Liver (tissue), 9 donors: ENCODE measurements around the gene GABRB1. TPM values are rescaled to one million over a fixed set of nuclear protein-coding genes. Genes with fewer than 3 reads are reported as not detected.

ENCODE experiments used
- DNase-seq: peaks from one replicate; pipeline ENCODE4 v3.0.0-alpha.2; 2017; ENCODE audit warnings: low spot score
- H3K27ac ChIP-seq, 2 donors: one replicate each; pipeline ENCODE4 v1.7.0; 2013; ENCODE audit warnings: inconsistent platforms in 2 of 2, low read length in 2 of 2, control low read depth in 1 of 2, low read depth in 1 of 2, mild to moderate bottlenecking in 1 of 2
- H3K27me3 ChIP-seq, 4 donors: one replicate each; pipeline versions ENCODE4 v1.6.1 to v1.7.0; 2013; ENCODE audit warnings: low read length in 3 of 4, inconsistent platforms in 1 of 4, mild to moderate bottlenecking in 1 of 4, moderate library complexity in 1 of 4; ENCODE audit not compliant: control insufficient read depth in 4 of 4, insufficient read depth in 4 of 4
- H3K36me3 ChIP-seq, 4 donors: one replicate each; pipeline versions ENCODE4 v1.6.1 to v1.7.0; 2013; ENCODE audit warnings: low read length in 3 of 4, mild to moderate bottlenecking in 3 of 4, low read depth in 1 of 4, moderate library complexity in 1 of 4; ENCODE audit not compliant: control insufficient read depth in 4 of 4, insufficient read depth in 3 of 4
- H3K4me1 ChIP-seq, 4 donors: one replicate each; pipeline versions ENCODE4 v1.6.1 to v1.7.0; 2013; ENCODE audit warnings: low read length in 3 of 4, mild to moderate bottlenecking in 3 of 4, moderate library complexity in 1 of 4; ENCODE audit not compliant: control insufficient read depth in 4 of 4, insufficient read depth in 4 of 4
- H3K4me3 ChIP-seq, 3 donors: one replicate each; pipeline versions ENCODE4 v1.6.1 to v1.7.0; 2013; ENCODE audit warnings: low read length in 3 of 3, control low read depth in 1 of 3, low read depth in 1 of 3, mild to moderate bottlenecking in 1 of 3
- H3K9ac ChIP-seq, 2 donors: one replicate each; pipeline ENCODE4 v1.7.0; 2013; ENCODE audit warnings: low read length in 2 of 2, mild to moderate bottlenecking in 2 of 2, moderate library complexity in 2 of 2, control low read depth in 1 of 2, low read depth in 1 of 2
- H3K9me3 ChIP-seq, 4 donors: one replicate each; pipeline versions ENCODE4 v1.6.1 to v1.7.0; 2013; ENCODE audit warnings: low read length in 3 of 4; ENCODE audit not compliant: control insufficient read depth in 4 of 4
- EGR1 ChIP-seq, 2 donors: IDR thresholded peaks; 2 replicates each; pipeline ENCODE4 v1.6.1; 2016 to 2018; ENCODE audit warnings: antibody characterized with exemption in 2 of 2, low read depth in 2 of 2
- FOXA1 ChIP-seq: IDR thresholded peaks from 2 replicates; pipeline ENCODE4 v1.6.1; 2016; ENCODE audit warnings: antibody characterized with exemption
- FOXA2 ChIP-seq: IDR thresholded peaks from 2 replicates; pipeline ENCODE4 v1.6.1; 2016; ENCODE audit warnings: antibody characterized with exemption
- GABPA ChIP-seq, 2 donors: IDR thresholded peaks in 1 of 2; conservative IDR thresholded peaks in 1 of 2; 2 replicates each; pipeline ENCODE4 v1.6.1; 2016; ENCODE audit warnings: antibody characterized with exemption in 2 of 2, mild to moderate bottlenecking in 1 of 2, moderate library complexity in 1 of 2
- HNF4A ChIP-seq, 2 donors: conservative IDR thresholded peaks; 2 replicates each; pipeline ENCODE4 v1.6.1; 2016; ENCODE audit warnings: antibody characterized with exemption in 2 of 2, mild to moderate bottlenecking in 2 of 2
- JUND ChIP-seq, 2 donors: IDR thresholded peaks; 2 replicates each; pipeline ENCODE4 v1.6.1; 2016; ENCODE audit warnings: antibody characterized with exemption in 2 of 2
- SP1 ChIP-seq: IDR thresholded peaks from 2 replicates; pipeline ENCODE4 v1.6.1; 2018; ENCODE audit warnings: antibody characterized with exemption, mild to moderate bottlenecking
- TAF1 ChIP-seq: conservative IDR thresholded peaks from 2 replicates; pipeline ENCODE4 v1.6.1; 2016; ENCODE audit warnings: antibody characterized with exemption, mild to moderate bottlenecking
- YY1 ChIP-seq: IDR thresholded peaks from 2 replicates; pipeline ENCODE4 v1.6.1; 2016; ENCODE audit warnings: antibody characterized with exemption, mild to moderate bottlenecking
- WGBS: extraction: QIAGEN DNeasy Blood & Tissue Kit; methylation state at CpG from one replicate; pipeline ENCODE4 v1.1.7; 2013; 5-methylcytosine and 5-hydroxymethylcytosine counted together
- polyA plus RNA-seq, 2 donors: library from polyadenylated mRNA; stranded (reverse) in 1 of 2; unstranded in 1 of 2; fragments of 200-250 nt in 1 of 2; fragments of >200 nt in 1 of 2; fragmentation: Nextera tagmentation in 1 of 2; extraction: Ambion mirVana in 1 of 2; gene quantifications; one replicate each; pipeline versions ENCODE4 v1.2.1 to v1.2.3, GENCODE V29; 2013 to 2015
- total RNA-seq, 2 donors: library from RNA; depleted of rRNA; stranded (reverse); fragments of >200 nt; gene quantifications; one replicate each; pipeline ENCODE4 v1.2.3, GENCODE V29; 2014
- TF ChIP-seq, protein P1 (sequence below): IDR thresholded peaks from 2 replicates; pipeline ENCODE4 v1.6.1; 2016; ENCODE audit warnings: antibody characterized with exemption
- TF ChIP-seq, protein P2 (sequence below): IDR thresholded peaks from 2 replicates; pipeline ENCODE4 v1.6.1; 2016; ENCODE audit warnings: antibody characterized with exemption
- TF ChIP-seq, protein P3 (sequence below): fragments of 150-350 bp; IDR thresholded peaks from 2 replicates; pipeline ENCODE4 v1.5.1; 2017; ENCODE audit warnings: improper control_type of control experiment, low read depth, low read length; ENCODE audit not compliant: missing input control
- donor health status: healthy.
- donor health status: healthy.
- donor health status: healthy.
- donor health status: healthy.
- donor health status: healthy.

Gene GABRB1
- total and polyA plus RNA-seq, 4 donors = 0.17 to 1.3 TPM; not detected in 2

- Histone ChIP-seq H3K36me3 (no peaks in the 10 kb centered on the region), H3K4me3 (no peak overlapping the region), H3K27me3 (peaks cover 0 to 3% (median 0%) of the 10 kb centered on the region in 4 donors), H3K4me1 (no peaks in the 10 kb centered on the region), H3K9ac (no peak overlapping the region), H3K27ac (no peak overlapping the region), H3K9me3 (no peaks in the 10 kb centered on the region)
- TF ChIP-seq HNF4A (conservative IDR thresholded peaks at IDR 0.05) (peak in 1 of 2 donors; percentile 56), GABPA (IDR thresholded peaks at IDR 0.05 in 1 of 2, conservative IDR thresholded peaks at IDR 0.05 in 1 of 2) (no peak)
- TF ChIP-seq, protein P1, sequence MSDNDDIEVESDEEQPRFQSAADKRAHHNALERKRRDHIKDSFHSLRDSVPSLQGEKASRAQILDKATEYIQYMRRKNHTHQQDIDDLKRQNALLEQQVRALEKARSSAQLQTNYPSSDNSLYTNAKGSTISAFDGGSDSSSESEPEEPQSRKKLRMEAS = no peak
- 24% methylated on average over 2 of the region's 2 CpGs for whole genome bisulfite sequencing
- no peak for DNase-seq
These were observed 387.9 kb downstream of the GABRB1 start for GRCh38 chr4:47419296-47419695.

GRCh38 chr4:47425628-47426027 is 394.3 kb downstream of the GABRB1 start:
- WGBS = 91% methylated on average over 25 of the region's 25 CpGs
- DNase-seq = no peak
- H3K4me1 ChIP-seq = no peaks in the 10 kb centered on the region
- TF ChIP-seq, protein P2, sequence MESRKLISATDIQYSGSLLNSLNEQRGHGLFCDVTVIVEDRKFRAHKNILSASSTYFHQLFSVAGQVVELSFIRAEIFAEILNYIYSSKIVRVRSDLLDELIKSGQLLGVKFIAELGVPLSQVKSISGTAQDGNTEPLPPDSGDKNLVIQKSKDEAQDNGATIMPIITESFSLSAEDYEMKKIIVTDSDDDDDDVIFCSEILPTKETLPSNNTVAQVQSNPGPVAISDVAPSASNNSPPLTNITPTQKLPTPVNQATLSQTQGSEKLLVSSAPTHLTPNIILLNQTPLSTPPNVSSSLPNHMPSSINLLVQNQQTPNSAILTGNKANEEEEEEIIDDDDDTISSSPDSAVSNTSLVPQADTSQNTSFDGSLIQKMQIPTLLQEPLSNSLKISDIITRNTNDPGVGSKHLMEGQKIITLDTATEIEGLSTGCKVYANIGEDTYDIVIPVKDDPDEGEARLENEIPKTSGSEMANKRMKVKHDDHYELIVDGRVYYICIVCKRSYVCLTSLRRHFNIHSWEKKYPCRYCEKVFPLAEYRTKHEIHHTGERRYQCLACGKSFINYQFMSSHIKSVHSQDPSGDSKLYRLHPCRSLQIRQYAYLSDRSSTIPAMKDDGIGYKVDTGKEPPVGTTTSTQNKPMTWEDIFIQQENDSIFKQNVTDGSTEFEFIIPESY = no peak
- TF ChIP-seq, protein P1 = no peak
- TF ChIP-seq TAF1 (no peak), JUND (IDR thresholded peaks at IDR 0.05) (no peak), FOXA2 (no peak), EGR1 (IDR thresholded peaks at IDR 0.05; ENCODE audit: low read depth in 2 of 2) (no peak), SP1 (no peak), YY1 (no peak), FOXA1 (no peak)
- TF ChIP-seq, protein P3, sequence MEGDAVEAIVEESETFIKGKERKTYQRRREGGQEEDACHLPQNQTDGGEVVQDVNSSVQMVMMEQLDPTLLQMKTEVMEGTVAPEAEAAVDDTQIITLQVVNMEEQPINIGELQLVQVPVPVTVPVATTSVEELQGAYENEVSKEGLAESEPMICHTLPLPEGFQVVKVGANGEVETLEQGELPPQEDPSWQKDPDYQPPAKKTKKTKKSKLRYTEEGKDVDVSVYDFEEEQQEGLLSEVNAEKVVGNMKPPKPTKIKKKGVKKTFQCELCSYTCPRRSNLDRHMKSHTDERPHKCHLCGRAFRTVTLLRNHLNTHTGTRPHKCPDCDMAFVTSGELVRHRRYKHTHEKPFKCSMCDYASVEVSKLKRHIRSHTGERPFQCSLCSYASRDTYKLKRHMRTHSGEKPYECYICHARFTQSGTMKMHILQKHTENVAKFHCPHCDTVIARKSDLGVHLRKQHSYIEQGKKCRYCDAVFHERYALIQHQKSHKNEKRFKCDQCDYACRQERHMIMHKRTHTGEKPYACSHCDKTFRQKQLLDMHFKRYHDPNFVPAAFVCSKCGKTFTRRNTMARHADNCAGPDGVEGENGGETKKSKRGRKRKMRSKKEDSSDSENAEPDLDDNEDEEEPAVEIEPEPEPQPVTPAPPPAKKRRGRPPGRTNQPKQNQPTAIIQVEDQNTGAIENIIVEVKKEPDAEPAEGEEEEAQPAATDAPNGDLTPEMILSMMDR = no peak
- no peak overlapping the region for H3K27ac ChIP-seq
- H3K27me3 ChIP-seq = peaks cover 0 to 3% (median 0%) of the 10 kb centered on the region in 4 donors
- no peak overlapping the region for H3K9ac ChIP-seq
- H3K9me3 ChIP-seq = no peaks in the 10 kb centered on the region
- no peak overlapping the region for H3K4me3 ChIP-seq
- no peaks in the 10 kb centered on the region for H3K36me3 ChIP-seq

- 70% methylated on average over 2 of the region's 2 CpGs for WGBS
- H3K36me3 ChIP-seq = no peaks in the 10 kb centered on the region
- no peak overlapping the region for H3K9ac ChIP-seq
- H3K9me3 ChIP-seq = no peaks in the 10 kb centered on the region
- DNase-seq = no peak
- TF ChIP-seq SP1 (no peak), HNF4A (conservative IDR thresholded peaks at IDR 0.05) (no peak), FOXA1 (no peak)
- TF ChIP-seq, protein P3 = no peak
- H3K4me1 ChIP-seq = no peaks in the 10 kb centered on the region
- H3K4me3 ChIP-seq = no peak overlapping the region
- no peaks in the 10 kb centered on the region for H3K27me3 ChIP-seq
- no peak overlapping the region for H3K27ac ChIP-seq
These were observed 396.6 kb downstream of the GABRB1 start for GRCh38 chr4:47427935-47428334.
